HepG2 (cell line): ENCODE data around the gene ZBTB9. TPM values are rescaled to one million over a fixed set of nuclear protein-coding genes. Genes with fewer than 3 reads are reported as not detected.

Experiments used
- ASH2L ChIP-seq: fragments of 300-600, 200-600 bp; sonication (generic); IDR thresholded peaks from 2 replicates; pipeline ENCODE4 v1.7.0; 2017; ENCODE audit warnings: low read depth, mild to moderate bottlenecking, moderate library complexity, mixed read lengths, low read length; ENCODE audit not compliant: insufficient read length
- FOSL1 ChIP-seq: sonication (generic); formaldehyde crosslinking; IDR thresholded peaks from 2 replicates; pipeline ENCODE4 v1.9.0; 2021; ENCODE audit warnings: missing genetic modification reagents, borderline replicate concordance
- FOXA3 ChIP-seq: IDR thresholded peaks from 2 replicates; pipeline ENCODE4 v1.6.1; 2016; ENCODE audit warnings: missing genetic modification reagents, missing compliant biosample characterization
- HMGA1 ChIP-seq: sonication (generic); formaldehyde crosslinking; conservative IDR thresholded peaks from 2 replicates; pipeline ENCODE4 v1.4.0; 2020; ENCODE audit warnings: missing genetic modification reagents
- JUND ChIP-seq: sonication (generic); formaldehyde crosslinking; IDR thresholded peaks from 2 replicates; pipeline ENCODE4 v1.8.0; 2022; ENCODE audit warnings: mild to moderate bottlenecking, missing genetic modification reagents
- KDM4B ChIP-seq: sonication (generic); formaldehyde crosslinking; IDR thresholded peaks from 2 replicates; pipeline ENCODE4 v1.4.0; 2020; ENCODE audit warnings: missing genetic modification reagents
- KLF12 ChIP-seq: sonication (generic); formaldehyde crosslinking; IDR thresholded peaks from 2 replicates; pipeline ENCODE4 v1.4.0; 2020; ENCODE audit warnings: missing genetic modification reagents, borderline replicate concordance
- MAFK ChIP-seq, 2 experiments: IDR thresholded peaks in 1 of 2; conservative IDR thresholded peaks in 1 of 2; 2 replicates each; pipeline ENCODE4 v1.6.1; 2011; ENCODE audit warnings: improper control_type of control experiment in 2 of 2, low read length in 2 of 2
- MED13 ChIP-seq: sonication (generic); formaldehyde crosslinking; IDR thresholded peaks from 2 replicates; pipeline ENCODE4 v1.5.0; 2020; ENCODE audit warnings: missing genetic modification reagents
- MYC ChIP-seq: sonication (generic); formaldehyde crosslinking; IDR thresholded peaks from 2 replicates; pipeline ENCODE4 v1.9.0; 2021; ENCODE audit warnings: missing genetic modification reagents, borderline replicate concordance
- NFIC ChIP-seq: IDR thresholded peaks from 2 replicates; pipeline ENCODE4 v1.6.1; 2012; ENCODE audit warnings: mild to moderate bottlenecking, low read length, inconsistent platforms
- PTBP1 ChIP-seq: fragments of 200-400 bp; formaldehyde crosslinking; IDR thresholded peaks from 2 replicates; pipeline ENCODE4 v1.6.1; 2018; ENCODE audit warnings: low read length, low read depth; ENCODE audit not compliant: poor library complexity, severe bottlenecking
- SAFB2 ChIP-seq: sonication (generic); formaldehyde crosslinking; IDR thresholded peaks from 2 replicates; pipeline ENCODE4 v1.5.1; 2020; ENCODE audit warnings: missing genetic modification reagents, low read depth, mild to moderate bottlenecking, borderline replicate concordance
- SIN3B ChIP-seq: fragments of 150-350 bp; IDR thresholded peaks from 2 replicates; pipeline ENCODE4 v1.6.1; 2014; ENCODE audit warnings: low read length
- SP1 ChIP-seq, 2 experiments: fragments of 450-650 bp in 1 of 2; sonication (generic) in 1 of 2; formaldehyde crosslinking in 1 of 2; IDR thresholded peaks; 2 replicates each; pipeline versions ENCODE4 v1.4.0 to v1.6.1; 2016 to 2020; ENCODE audit warnings: missing genetic modification reagents in 1 of 2
- SP2 ChIP-seq: sonication (generic); formaldehyde crosslinking; IDR thresholded peaks from 2 replicates; pipeline ENCODE4 v1.5.1; 2020; ENCODE audit warnings: mild to moderate bottlenecking, missing genetic modification reagents
- ZNF256 ChIP-seq: sonication (generic); formaldehyde crosslinking; conservative IDR thresholded peaks from 2 replicates; pipeline ENCODE4 v1.4.0; 2020; ENCODE audit warnings: missing genetic modification reagents
- ZNF496 ChIP-seq: sonication (generic); formaldehyde crosslinking; IDR thresholded peaks from 2 replicates; pipeline ENCODE4 v1.8.1; 2023; ENCODE audit warnings: mild to moderate bottlenecking, moderate library complexity, missing genetic modification reagents; ENCODE audit not compliant: insufficient replicate concordance
- ZNF709 ChIP-seq: sonication (generic); formaldehyde crosslinking; IDR thresholded peaks from 2 replicates; pipeline ENCODE4 v1.5.0; 2020; ENCODE audit warnings: mild to moderate bottlenecking, missing genetic modification reagents
- polyA plus RNA-seq, 8 experiments: library from polyadenylated mRNA; depleted of rRNA in 3 of 8; stranded (reverse) in 7 of 8; unstranded in 1 of 8; fragments of >200 nt; fragmentation: Illumina TruSeq in 4 of 8; extraction: Trizol in 4 of 8; gene quantifications; 2 replicates each; pipeline versions ENCODE4 v1.2.1 to v1.2.3, GENCODE V29; 2011 to 2016; ENCODE audit warnings: low read depth in 4 of 8, missing spikeins in 1 of 8, mixed read lengths in 1 of 8; ENCODE audit not compliant: insufficient read depth in 1 of 8
- total RNA-seq, 5 experiments: library from RNA; depleted of rRNA; stranded (reverse); fragments of >200 nt; fragmentation: Illumina TruSeq; extraction: Trizol; gene quantifications; 2 replicates each; pipeline ENCODE4 v1.2.3, GENCODE V29; 2016; ENCODE audit warnings: low read depth in 1 of 5
- TF ChIP-seq, protein P1 (sequence below): fragments of 450-650 bp; IDR thresholded peaks from 2 replicates; pipeline ENCODE4 v1.6.1; 2017
- TF ChIP-seq, protein P2 (sequence below): sonication (generic); formaldehyde crosslinking; IDR thresholded peaks from 2 replicates; pipeline ENCODE4 v1.8.1; 2023; ENCODE audit warnings: mild to moderate bottlenecking, missing genetic modification reagents, borderline replicate concordance
- TF ChIP-seq, protein P3 (sequence below): sonication (generic); formaldehyde crosslinking; IDR thresholded peaks from 2 replicates; pipeline ENCODE4 v1.4.0; 2020; ENCODE audit warnings: missing genetic modification reagents

The ZBTB9 gene
- total and polyA plus RNA-seq, 2 of the 13 experiments (the other 11 are each of a cell fraction or from before 2014, with no cell fraction given), result 5.3 to 9.2 TPM

DNA sequence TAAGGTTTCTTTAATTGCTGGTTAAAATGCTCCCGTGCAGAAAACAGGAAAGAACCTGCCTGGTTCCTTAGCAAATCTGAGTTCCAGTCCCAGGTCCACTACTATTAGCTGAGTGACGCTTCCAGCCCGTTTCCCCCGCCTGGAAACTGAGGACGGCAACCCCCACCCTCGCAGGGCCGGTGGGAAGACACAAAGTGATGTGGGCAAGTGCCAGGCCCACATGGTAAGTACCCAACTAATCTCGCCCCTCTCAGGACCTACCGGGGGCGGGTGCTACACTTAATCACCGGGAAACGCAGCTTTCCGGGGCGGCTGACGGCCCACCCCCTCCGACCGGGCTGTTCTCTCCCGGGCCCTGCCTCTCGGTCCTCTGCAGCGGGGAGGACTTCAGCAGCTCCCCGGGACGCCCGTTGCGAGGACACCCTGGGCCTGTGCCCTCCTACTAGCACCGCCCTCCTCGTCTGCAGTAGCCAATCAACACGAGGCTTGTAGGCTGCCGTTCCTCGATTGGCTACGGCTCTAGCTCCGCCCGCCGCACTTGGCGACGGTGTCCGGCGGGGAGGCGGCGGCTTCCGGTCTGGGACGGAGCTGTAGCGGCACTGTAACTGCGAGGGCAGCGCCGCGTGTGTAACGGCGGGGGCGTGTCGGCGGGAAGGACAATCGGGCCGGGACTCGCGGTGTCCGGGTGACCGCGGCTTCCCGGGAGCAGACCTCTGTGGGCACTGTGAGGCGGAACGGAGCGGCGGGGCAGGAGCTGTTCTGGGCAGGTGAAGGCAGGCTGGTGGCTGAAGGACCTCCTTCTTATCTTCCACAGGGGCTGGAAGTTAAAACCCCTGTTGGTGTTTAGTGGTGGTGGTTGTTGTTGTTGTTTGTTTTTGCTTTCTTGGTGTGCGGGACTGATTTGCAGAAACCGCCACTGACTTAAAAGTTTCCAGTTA is at the start of gene ZBTB9 (continued):
- TF ChIP-seq, protein P1, sequence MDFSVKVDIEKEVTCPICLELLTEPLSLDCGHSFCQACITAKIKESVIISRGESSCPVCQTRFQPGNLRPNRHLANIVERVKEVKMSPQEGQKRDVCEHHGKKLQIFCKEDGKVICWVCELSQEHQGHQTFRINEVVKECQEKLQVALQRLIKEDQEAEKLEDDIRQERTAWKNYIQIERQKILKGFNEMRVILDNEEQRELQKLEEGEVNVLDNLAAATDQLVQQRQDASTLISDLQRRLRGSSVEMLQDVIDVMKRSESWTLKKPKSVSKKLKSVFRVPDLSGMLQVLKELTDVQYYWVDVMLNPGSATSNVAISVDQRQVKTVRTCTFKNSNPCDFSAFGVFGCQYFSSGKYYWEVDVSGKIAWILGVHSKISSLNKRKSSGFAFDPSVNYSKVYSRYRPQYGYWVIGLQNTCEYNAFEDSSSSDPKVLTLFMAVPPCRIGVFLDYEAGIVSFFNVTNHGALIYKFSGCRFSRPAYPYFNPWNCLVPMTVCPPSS, result no peak
- TF ChIP-seq KDM4B (CRISPR knock-in tag), result 0 out of 2 replicates have a peak, but pooled peaks have one; percentile 32
- no peak for TF ChIP-seq HMGA1 (CRISPR knock-in tag)
- TF ChIP-seq FOSL1 (CRISPR knock-in tag), result 0 out of 2 replicates have a peak, but pooled peaks have one; percentile 2
- no peak for TF ChIP-seq ZNF256
- TF ChIP-seq SAFB2, result peak; percentile 82; the same call in 1 of the 2 replicates
- peak; percentile 56 for TF ChIP-seq PTBP1
- peak; percentile 95 for TF ChIP-seq ASH2L
- TF ChIP-seq NFIC, result no peak
- TF ChIP-seq SIN3B, result peak; percentile 79; the same call in 1 of the 2 replicates
- peak; percentile 79 for TF ChIP-seq KLF12
- peak; percentile 96 for TF ChIP-seq SP2 (CRISPR knock-in tag)
- TF ChIP-seq JUND, result no peak
- no peak for TF ChIP-seq MAFK (conservative IDR thresholded peaks at IDR 0.05 in 1 of 2, IDR thresholded peaks at IDR 0.05 in 1 of 2; ENCODE audit: low read length in 2 of 2)
- TF ChIP-seq MYC (CRISPR knock-in tag), result peak; percentile 97
- TF ChIP-seq ZNF709 (CRISPR knock-in tag), result peak; percentile 93; the same call in 1 of the 2 replicates
- TF ChIP-seq, protein P2, sequence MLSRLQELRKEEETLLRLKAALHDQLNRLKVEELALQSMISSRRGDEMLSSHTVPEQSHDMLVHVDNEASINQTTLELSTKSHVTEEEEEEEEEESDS (CRISPR knock-in tag), result peak; percentile 82; the same call in 1 of the 2 replicates
- TF ChIP-seq, protein P3, sequence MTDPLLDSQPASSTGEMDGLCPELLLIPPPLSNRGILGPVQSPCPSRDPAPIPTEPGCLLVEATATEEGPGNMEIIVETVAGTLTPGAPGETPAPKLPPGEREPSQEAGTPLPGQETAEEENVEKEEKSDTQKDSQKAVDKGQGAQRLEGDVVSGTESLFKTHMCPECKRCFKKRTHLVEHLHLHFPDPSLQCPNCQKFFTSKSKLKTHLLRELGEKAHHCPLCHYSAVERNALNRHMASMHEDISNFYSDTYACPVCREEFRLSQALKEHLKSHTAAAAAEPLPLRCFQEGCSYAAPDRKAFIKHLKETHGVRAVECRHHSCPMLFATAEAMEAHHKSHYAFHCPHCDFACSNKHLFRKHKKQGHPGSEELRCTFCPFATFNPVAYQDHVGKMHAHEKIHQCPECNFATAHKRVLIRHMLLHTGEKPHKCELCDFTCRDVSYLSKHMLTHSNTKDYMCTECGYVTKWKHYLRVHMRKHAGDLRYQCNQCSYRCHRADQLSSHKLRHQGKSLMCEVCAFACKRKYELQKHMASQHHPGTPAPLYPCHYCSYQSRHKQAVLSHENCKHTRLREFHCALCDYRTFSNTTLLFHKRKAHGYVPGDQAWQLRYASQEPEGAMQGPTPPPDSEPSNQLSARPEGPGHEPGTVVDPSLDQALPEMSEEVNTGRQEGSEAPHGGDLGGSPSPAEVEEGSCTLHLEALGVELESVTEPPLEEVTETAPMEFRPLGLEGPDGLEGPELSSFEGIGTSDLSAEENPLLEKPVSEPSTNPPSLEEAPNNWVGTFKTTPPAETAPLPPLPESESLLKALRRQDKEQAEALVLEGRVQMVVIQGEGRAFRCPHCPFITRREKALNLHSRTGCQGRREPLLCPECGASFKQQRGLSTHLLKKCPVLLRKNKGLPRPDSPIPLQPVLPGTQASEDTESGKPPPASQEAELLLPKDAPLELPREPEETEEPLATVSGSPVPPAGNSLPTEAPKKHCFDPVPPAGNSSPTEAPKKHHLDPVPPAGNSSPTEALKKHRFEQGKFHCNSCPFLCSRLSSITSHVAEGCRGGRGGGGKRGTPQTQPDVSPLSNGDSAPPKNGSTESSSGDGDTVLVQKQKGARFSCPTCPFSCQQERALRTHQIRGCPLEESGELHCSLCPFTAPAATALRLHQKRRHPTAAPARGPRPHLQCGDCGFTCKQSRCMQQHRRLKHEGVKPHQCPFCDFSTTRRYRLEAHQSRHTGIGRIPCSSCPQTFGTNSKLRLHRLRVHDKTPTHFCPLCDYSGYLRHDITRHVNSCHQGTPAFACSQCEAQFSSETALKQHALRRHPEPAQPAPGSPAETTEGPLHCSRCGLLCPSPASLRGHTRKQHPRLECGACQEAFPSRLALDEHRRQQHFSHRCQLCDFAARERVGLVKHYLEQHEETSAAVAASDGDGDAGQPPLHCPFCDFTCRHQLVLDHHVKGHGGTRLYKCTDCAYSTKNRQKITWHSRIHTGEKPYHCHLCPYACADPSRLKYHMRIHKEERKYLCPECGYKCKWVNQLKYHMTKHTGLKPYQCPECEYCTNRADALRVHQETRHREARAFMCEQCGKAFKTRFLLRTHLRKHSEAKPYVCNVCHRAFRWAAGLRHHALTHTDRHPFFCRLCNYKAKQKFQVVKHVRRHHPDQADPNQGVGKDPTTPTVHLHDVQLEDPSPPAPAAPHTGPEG, result peak; percentile 37; the same call in 1 of the 2 replicates
- no peak for TF ChIP-seq ZNF496 (CRISPR knock-in tag)
- 0 out of 2 replicates have a peak, but pooled peaks have one; percentile 57 for TF ChIP-seq MED13 (CRISPR knock-in tag)
- no peak; the same call in 1 of the 2 replicates for TF ChIP-seq SP1 (IDR thresholded peaks at IDR 0.05)
- peak; percentile 98 for TF ChIP-seq SP1 (CRISPR knock-in tag; IDR thresholded peaks at IDR 0.05)
- peak; percentile 71 for TF ChIP-seq FOXA3 (CRISPR knock-in tag)
